Suprapubic skin (tissue), 4 donors: ENCODE measurements around the gene SERPINA12. TPM values are rescaled to one million over a fixed set of nuclear protein-coding genes. Genes with fewer than 3 reads are reported as not detected.

Source experiments
- DNase-seq, 2 donors: peaks; one replicate each; pipeline ENCODE4 v3.0.0-alpha.2; 2019; ENCODE audit warnings: low spot score in 2 of 2
- H3K27ac ChIP-seq: fragments of 200-600 bp; sonication (generic); one replicate; pipeline ENCODE4 v1.5.1; 2019
- H3K27me3 ChIP-seq: fragments of 200-600 bp; sonication (generic); one replicate; pipeline ENCODE4 v1.5.1; 2019
- H3K36me3 ChIP-seq: fragments of 200-600 bp; sonication (generic); one replicate; pipeline ENCODE4 v1.5.1; 2019
- H3K4me1 ChIP-seq: fragments of 200-600 bp; sonication (generic); one replicate; pipeline ENCODE4 v1.5.1; 2019
- H3K4me3 ChIP-seq: fragments of 200-600 bp; sonication (generic); one replicate; pipeline ENCODE4 v1.5.1; 2019; ENCODE audit warnings: mild to moderate bottlenecking
- H3K9me3 ChIP-seq: fragments of 200-600 bp; sonication (generic); one replicate; pipeline ENCODE4 v1.5.1; 2019
- CTCF ChIP-seq, 2 donors: fragments of 200-600 bp in 1 of 2; fragments of 450-650 bp in 1 of 2; sonication (generic) in 1 of 2; IDR thresholded peaks; one replicate each; pipeline ENCODE4 v1.5.1; 2016 to 2019; ENCODE audit warnings: antibody characterized with exemption in 2 of 2, mild to moderate bottlenecking in 1 of 2, moderate library complexity in 1 of 2
- EP300 ChIP-seq: sonication (generic); formaldehyde crosslinking; IDR thresholded peaks from one replicate; pipeline ENCODE4 v1.6.1; 2017; ENCODE audit warnings: antibody characterized with exemption
- POLR2A ChIP-seq, 2 donors: fragments of 450-650 bp; IDR thresholded peaks; one replicate each; pipeline ENCODE4 v1.6.1; 2017; ENCODE audit warnings: antibody characterized with exemption in 2 of 2, mild to moderate bottlenecking in 2 of 2, moderate library complexity in 2 of 2
- POLR2AphosphoS5 ChIP-seq, 3 donors: sonication (generic); formaldehyde crosslinking; IDR thresholded peaks; one replicate each; pipeline ENCODE4 v1.6.1; 2017; ENCODE audit warnings: antibody characterized with exemption in 3 of 3
- whole genome bisulfite sequencing: methylation state at CpG from one replicate; pipeline ENCODE4 v1.1.5; 2018; 5-methylcytosine and 5-hydroxymethylcytosine counted together
- total RNA-seq, 4 donors: library from RNA; depleted of rRNA; stranded (reverse); fragments of >200 nt; gene quantifications; one replicate each; pipeline ENCODE4 v1.1.0, GENCODE V29; 2016

The SERPINA12 gene
- total RNA-seq, 4 donors from 2014 or later, result 91.3 to 486 (median 265) TPM

- 42% methylated on average over 2 of the region's 2 CpGs for WGBS
- no peak overlapping the region for H3K4me3 ChIP-seq
- no peak for TF ChIP-seq EP300
- no peak for TF ChIP-seq POLR2A (IDR thresholded peaks at IDR 0.05)
- no peak for TF ChIP-seq POLR2AphosphoS5 (IDR thresholded peaks at IDR 0.05)
- TF ChIP-seq CTCF (IDR thresholded peaks at IDR 0.05), result no peak
- H3K4me1 ChIP-seq, result no peaks in the 10 kb centered on the region
- no peaks in the 10 kb centered on the region for H3K36me3 ChIP-seq
- H3K27ac ChIP-seq, result no peak overlapping the region
- H3K9me3 ChIP-seq, result no peaks in the 10 kb centered on the region
- H3K27me3 ChIP-seq, result peaks cover 5% of the 10 kb centered on the region
- no peak for DNase-seq
These were observed 23.2 kb upstream of the SERPINA12 start for GRCh38 chr14:94532447-94532846.

GRCh38 chr14:94531187-94531586 is 21.9 kb upstream of the SERPINA12 start:
- Histone ChIP-seq H3K36me3 (no peaks in the 10 kb centered on the region), H3K9me3 (no peaks in the 10 kb centered on the region), H3K27ac (no peak overlapping the region), H3K27me3 (peaks cover 5% of the 10 kb centered on the region), H3K4me1 (no peaks in the 10 kb centered on the region), H3K4me3 (no peak overlapping the region)
- TF ChIP-seq POLR2A (IDR thresholded peaks at IDR 0.05) (no peak), EP300 (no peak), CTCF (IDR thresholded peaks at IDR 0.05) (no peak), POLR2AphosphoS5 (IDR thresholded peaks at IDR 0.05) (no peak)
- no peak for DNase-seq

GRCh38 chr14:94524093-94524492 is 14.8 kb upstream of the SERPINA12 start:
- Histone ChIP-seq H3K9me3 (no peaks in the 10 kb centered on the region), H3K36me3 (no peaks in the 10 kb centered on the region), H3K4me1 (no peaks in the 10 kb centered on the region), H3K27ac (no peak overlapping the region), H3K27me3 (peaks cover 3% of the 10 kb centered on the region), H3K4me3 (no peak overlapping the region)
- no peak for TF ChIP-seq POLR2A (IDR thresholded peaks at IDR 0.05)
- TF ChIP-seq CTCF (IDR thresholded peaks at IDR 0.05), result no peak
- no peak for TF ChIP-seq POLR2AphosphoS5 (IDR thresholded peaks at IDR 0.05)
- no peak for TF ChIP-seq EP300
- WGBS, result 70% methylated on average over 3 of the region's 3 CpGs
- no peak for DNase-seq

- no peak overlapping the region for H3K4me3 ChIP-seq
- no peak overlapping the region for H3K27ac ChIP-seq
- no peaks in the 10 kb centered on the region for H3K36me3 ChIP-seq
- DNase-seq, result no peak
- H3K9me3 ChIP-seq, result no peaks in the 10 kb centered on the region
- TF ChIP-seq CTCF (IDR thresholded peaks at IDR 0.05), result no peak
- TF ChIP-seq POLR2A (IDR thresholded peaks at IDR 0.05), result no peak
- no peak for TF ChIP-seq POLR2AphosphoS5 (IDR thresholded peaks at IDR 0.05)
- no peak for TF ChIP-seq EP300
- H3K27me3 ChIP-seq, result peaks cover 3% of the 10 kb centered on the region
- WGBS, result 92% methylated on average over 7 of the region's 8 CpGs
- peaks cover 2% of the 10 kb centered on the region for H3K4me1 ChIP-seq
These were observed 14.0 kb upstream of the SERPINA12 start for GRCh38 chr14:94523265-94523664.

- WGBS, result 92% methylated on average over 7 of the region's 7 CpGs
- H3K27me3 ChIP-seq, result peaks cover 3% of the 10 kb centered on the region
- H3K4me3 ChIP-seq, result no peak overlapping the region
- no peaks in the 10 kb centered on the region for H3K36me3 ChIP-seq
- H3K27ac ChIP-seq, result no peak overlapping the region
- no peaks in the 10 kb centered on the region for H3K9me3 ChIP-seq
- H3K4me1 ChIP-seq, result peaks cover 8% of the 10 kb centered on the region
- DNase-seq, result no peak
- TF ChIP-seq EP300, result no peak
These were observed 13.0 kb upstream of the SERPINA12 start for GRCh38 chr14:94522115-94522724.
